Measurements from ENCODE around the gene YPEL4. TPM values are rescaled to one million over a fixed set of nuclear protein-coding genes. Genes with fewer than 3 reads are reported as not detected.
"Not testable (repeated sequence)": the region's sequence is repeated elsewhere in the genome, so short reads cannot be mapped to it uniquely, and the experiment has no call there.

YPEL4 gene, protein sequence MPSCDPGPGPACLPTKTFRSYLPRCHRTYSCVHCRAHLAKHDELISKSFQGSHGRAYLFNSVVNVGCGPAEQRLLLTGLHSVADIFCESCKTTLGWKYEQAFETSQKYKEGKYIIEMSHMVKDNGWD
- total RNA-seq, result 0.44 TPM

DNA sequence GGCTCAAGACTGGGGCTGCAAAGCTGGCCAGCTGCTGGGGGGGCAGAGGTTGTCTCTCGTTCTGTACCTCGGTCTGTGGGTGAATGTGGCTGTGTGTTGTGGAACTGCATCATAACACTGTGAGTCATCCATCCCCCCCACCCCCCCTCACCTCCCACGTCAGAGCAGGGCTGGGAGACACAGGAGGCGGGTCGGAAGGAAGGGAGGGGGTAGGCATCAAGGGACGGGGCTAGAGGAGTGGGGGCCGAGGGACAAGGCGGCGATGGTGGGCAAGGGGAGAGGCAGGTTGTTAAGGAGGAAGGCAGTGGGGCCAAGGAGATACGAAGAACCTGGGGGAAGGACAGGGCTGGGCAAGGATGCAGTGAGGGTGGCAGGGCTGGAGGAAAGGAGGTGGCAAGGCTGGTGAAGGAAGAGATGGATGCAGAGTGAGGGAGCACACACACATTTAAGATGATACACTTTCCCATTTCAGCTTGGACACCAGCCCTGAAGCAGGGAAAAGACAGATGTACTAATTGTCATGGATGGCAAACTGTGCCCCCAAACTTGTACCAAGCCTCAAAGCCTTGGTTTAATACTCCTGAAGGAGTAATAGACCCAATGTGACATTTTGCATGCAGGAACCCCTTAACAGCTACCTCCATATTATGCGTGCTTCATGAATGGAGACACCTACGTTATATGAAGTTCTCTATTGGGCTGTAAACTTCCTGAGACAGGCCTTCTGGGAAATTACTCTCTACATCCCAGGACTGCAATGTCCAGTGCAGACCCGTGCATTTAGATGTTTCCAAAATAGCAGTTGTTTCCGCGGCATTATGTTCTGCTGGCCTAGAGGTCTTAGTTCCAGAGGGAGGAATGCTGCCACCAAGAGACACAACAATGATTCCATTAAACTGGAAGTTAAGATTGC is at the start of gene YPEL4:
YPEL4 (minus strand) TSS at position 87 of the 913 bp plus-strand sequence. CDS start 2,805 bp downstream, outside the sequence.
- peak; percentile 58 for DNase-seq (ENCODE audit: low spot score)

DNA sequence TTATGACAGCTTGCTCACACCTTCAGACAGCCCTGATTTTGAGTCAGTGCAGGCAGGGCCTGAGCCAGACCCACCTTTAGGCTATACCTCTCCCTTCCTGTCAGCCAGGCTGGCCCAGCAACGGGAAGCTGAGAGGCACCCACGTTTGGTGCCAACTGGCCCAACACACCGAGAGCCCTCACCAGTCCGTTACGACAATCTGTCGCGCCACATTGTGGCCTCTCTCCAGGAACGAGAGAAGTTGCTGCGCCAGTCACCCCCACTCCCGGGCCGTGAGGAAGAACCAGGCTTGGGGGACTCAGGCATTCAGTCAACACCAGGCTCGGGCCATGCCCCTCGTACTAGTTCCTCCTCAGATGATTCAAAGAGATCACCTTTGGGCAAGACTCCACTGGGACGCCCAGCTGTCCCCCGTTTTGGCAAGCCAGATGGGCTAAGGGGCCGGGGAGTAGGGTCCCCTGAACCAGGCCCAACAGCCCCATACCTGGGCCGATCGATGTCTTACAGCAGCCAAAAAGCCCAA is 49.2 kb upstream of the YPEL4 start:
- DNase-seq (ENCODE audit: low spot score), result no peak

DNA sequence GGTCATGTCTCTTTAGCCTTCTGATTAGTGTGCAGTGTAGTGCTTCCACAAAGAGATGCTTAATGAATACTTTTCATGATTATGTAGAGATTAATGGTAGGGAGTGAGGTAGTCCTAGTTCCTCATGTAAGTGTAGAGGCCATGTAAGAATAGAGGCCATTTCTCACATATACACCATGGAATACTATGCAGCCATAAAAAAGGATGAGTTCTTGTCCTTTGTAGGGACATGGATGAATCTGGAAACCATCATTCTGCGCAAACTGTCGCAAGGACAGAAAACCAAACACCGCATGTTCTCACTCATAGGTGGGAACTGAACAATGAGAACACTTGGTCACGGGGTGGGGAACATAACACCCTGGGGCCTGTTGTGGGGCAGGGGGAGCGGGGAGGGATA is 40.8 kb upstream of the YPEL4 start:
- DNase-seq (ENCODE audit: low spot score), result not testable (repeated sequence)

DNA sequence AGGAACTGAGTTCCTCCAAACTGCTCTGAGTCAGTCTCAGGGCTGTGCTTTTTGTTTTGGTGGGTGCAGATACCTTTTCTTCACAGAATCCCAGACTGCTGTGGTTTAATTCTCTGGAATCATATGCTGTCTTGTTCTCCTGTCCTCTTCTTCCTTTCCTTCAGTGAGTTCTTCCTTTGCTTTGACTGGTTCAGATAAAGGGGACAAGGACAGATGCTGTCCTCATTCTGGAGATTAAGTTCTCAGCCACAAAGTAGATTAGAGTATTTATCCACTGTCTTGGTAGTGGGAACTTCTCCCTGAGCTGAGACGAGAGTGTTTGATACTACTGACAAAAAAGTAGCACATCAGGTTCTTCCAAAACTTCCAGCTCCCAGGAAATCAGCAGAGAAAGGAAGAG is 31.5 kb upstream of the YPEL4 start:
- DNase-seq (ENCODE audit: low spot score), result no peak

DNA sequence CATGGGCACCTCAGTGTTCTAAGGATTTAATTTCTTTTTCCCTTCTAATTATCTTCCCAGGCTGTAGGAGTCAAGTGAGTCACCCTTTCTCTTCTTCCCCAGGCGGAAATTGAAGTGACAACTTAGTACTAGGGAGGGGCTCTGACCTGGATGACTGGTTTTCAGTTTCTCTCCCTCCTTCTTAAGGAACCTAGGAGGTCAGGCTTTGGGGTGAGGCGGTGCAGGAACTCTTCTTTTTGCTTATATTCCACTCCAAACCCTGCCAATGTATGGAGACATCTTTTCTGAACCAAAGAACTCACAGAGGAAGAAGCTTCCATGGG is 30.8 kb upstream of the YPEL4 start:
- DNase-seq (ENCODE audit: low spot score), result no peak

DNA sequence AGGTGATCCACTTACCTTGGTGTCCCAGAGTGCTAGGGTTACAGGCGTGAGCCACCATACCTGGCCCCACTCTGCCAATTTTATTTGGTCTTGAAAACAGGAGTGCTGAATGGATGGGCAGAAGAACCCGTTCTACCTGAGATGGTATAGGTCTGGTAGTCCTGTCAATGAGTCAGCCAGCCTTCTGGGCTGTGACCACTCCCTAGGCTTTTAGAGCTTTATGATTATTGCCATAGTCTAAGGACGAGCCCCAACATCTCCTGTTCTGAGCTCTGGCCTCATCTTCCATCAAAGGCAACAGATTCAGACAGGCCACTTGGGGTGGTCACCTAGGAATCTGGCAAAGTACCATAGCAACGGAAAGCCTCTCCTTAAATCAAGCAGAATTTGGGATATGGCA is 29.7 kb upstream of the YPEL4 start:
- no peak for DNase-seq (ENCODE audit: low spot score)

DNA sequence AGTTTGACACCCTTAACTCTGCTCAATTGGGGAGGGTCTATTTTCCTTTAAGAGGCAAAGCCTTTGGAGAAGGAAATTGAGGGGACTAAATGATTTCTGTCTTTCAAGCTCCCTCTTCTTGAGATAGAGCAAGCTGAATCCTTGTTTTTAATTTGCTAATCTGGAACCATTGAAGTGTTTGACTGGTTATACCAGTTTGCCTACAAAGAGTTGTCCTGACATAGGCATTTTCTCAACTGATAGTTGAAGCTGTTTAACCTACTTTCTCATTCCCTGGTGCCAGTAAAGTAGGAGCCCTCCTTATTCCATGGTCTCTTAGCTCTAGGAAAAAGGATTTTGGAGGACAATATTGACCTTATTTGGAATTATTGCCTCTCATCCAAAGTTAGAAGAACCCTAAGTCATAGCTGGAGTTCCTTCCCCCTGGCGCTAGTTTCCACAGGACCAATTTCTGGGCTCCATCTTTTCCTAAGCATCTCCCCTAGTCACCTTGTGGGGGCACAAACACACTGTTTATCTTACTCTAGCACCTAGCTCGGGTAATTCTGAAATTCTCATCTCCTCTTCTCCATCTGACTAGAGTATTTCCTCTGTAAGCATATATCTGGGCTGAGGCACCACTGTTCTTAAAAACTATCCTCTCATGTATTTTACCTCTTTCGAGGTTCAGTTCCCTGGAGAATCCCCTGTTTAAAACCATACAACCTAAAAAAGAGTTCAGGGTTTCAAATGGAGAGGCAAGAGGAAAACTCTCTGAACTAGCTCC is 25.6 kb upstream of the YPEL4 start:
- no peak for DNase-seq (ENCODE audit: low spot score)

DNA sequence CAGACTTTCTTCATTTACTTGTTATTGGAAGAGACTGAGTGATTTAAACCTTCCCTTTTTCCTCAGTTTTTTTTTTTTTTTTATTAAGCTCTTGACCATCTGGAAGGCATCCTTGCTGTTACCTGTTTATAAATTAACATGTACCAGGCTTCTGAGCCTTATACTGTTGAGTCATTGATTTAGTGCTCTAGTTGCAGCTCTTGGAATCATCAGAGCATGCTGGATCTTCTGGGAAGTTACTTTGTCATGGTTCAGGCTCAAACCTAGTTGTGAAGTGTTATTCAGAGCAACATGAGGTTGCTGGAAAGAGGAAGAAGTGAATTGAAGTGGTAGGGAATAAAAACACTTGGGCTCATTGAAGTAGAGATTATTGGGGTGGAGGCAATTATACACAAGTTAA is 24.5 kb upstream of the YPEL4 start:
- DNase-seq (ENCODE audit: low spot score), result no peak

DNA sequence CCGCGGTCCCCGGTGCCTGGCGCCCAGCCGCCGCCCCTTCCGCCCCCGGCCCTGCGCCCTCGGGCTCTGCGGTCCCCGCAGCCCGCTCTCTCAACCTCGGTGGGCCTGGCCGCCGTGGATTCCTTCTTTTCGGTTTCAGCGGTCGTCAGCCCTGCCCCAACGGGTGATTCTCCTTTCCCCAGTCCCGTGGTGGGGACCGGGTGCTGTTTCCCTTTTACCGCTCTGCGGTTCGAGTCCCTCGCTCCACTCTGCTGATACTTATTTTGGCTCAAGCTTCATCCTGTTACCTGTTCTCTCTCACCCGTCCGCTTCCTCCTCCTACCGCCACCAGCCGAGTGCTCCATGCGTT is 18.7 kb upstream of the YPEL4 start:
- no peak for DNase-seq (ENCODE audit: low spot score)

DNA sequence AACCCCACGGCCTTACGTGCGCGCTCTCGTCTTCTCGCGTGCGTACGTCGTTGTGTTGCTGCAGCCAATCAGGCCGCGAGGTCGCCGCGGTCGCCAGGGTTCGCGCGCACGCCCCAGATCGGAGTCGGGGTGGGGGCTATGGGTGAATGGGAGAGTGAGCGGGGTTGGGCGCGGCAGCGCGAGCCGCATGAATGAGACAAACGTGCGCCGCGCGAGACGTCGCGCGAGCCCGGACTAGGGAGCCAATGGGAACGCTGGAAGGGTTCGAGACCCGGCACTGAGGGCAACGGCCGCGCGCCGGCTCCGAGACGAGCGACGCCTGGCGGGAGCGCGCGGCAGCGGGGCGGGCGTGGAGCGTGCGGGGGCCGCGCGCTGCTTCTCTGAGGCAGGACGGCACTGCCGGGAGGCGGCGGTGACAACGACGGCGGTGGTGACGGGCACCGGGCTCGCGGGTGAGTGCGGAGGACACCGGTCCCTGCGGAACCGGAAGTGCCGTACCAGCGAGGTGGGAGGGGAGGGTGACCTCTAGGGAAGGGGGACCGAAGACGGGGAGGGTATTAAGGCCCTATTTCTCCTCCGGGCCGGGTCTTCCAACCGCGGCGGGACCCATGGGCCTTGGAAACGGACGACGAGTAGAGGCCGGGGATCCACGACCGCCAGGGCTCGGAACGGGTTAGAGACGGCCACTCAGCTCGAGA is 18.2 kb upstream of the YPEL4 start, which contains the start of gene ZDHHC5:
ZDHHC5 (plus strand) TSS at position 379 of the 698 bp plus-strand sequence. CDS start 4,977 bp downstream, outside the sequence.
- DNase-seq (ENCODE audit: low spot score), result peak; percentile 99

DNA sequence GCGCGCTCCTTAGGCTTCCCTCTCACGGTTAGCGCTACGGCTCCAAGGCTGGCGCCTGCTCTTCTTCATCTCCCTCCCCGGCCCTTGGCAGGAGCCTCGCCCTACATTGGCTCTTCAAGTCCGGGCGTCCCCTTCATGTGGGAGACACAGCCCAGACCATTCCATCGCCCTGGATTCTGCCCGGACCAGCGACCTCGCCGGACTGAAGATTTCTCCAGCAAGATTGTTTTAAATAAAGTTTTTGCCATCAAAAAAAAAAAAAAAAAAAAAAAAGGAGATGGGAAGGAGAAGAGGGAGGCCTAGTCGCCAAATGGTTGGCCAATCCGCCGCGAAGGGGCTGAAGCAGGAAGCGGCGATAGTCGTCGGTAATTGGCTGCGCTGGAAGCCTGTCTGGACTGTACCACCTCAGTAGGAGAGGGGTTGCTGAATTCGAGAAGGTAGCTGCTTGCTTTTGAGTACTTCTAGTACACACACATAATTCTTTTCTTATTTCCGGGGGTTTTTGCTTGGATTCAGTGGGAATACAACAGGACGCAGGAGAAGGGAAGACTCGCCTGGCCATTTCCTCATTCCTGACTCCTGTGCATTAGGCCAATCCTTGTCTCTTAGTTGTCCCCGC is 17.5 kb upstream of the YPEL4 start:
- DNase-seq (ENCODE audit: low spot score), result peak; percentile 97

DNA sequence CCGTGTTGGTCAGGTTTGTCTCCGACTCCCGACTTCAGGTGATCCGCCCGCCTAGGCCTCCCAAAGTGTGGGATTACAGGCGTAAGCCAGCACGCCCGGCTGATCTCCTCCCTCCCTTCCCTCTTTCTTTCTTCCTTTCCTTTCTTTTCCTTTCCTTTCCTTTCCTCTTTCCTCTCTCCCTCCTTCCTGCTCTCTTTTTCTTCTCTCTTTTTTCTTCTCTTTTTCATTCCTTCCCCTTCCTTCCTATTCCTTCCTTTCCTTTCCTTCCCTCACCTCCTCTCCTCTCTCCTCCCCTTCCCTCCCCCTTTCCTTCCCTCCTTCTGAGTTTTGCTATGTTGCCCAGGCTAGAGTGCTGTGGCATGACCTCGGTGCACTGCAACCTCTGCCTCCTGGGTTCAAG is 14.3 kb upstream of the YPEL4 start:
- DNase-seq (ENCODE audit: low spot score), result no peak

DNA sequence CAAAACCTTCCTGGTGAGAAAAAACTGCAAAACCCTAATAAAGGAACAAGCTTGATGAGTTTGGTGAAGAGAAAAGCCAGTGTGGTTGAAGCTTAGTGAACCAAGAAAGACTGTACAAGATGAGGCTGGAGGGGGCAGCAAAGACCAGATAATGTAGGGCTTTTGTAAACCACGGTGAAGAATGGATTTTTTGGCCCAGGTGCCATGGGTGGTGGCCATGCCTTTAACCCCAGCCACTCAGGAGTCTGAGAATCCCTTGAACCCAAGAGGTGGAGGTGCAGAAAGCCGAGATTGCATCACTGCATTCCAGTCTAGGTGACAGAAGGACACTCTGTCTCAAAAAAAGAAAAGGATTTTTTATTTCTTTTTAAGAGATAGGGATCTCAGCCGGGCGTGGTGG is 13.2 kb upstream of the YPEL4 start:
- no peak for DNase-seq (ENCODE audit: low spot score)

DNA sequence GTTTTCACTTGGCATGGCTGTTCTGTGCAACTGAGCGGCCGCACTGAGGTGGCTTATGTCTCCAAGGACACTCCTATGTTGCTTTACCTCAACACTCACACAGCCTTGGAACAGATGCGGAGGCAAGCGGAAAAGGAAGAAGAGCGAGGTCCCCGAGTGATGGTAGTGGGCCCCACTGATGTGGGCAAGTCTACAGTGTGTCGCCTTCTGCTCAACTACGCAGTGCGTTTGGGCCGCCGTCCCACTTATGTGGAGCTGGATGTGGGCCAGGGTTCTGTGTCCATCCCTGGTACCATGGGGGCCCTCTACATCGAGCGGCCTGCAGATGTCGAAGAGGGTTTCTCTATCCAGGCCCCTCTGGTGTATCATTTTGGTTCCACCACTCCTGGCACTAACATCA is 10.0 kb upstream of the YPEL4 start:
- DNase-seq (ENCODE audit: low spot score), result no peak

DNA sequence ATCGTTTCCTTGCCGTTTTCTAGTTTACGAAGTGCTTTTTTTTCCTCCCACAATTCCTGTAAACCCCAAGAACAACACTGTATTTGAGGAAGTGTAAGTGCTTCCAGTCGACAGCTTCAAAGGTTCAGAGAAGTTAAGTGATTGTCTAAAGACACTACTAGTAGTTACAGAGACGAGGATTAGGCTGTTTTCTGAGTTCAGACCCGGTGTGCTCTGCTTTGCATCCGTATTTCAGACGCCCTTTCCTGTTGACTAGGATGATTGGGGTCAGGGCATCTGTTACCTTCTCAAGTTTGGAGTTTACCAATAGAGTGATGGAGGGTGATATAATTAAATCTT is 8.3 kb upstream of the YPEL4 start:
- no peak for DNase-seq (ENCODE audit: low spot score)

DNA sequence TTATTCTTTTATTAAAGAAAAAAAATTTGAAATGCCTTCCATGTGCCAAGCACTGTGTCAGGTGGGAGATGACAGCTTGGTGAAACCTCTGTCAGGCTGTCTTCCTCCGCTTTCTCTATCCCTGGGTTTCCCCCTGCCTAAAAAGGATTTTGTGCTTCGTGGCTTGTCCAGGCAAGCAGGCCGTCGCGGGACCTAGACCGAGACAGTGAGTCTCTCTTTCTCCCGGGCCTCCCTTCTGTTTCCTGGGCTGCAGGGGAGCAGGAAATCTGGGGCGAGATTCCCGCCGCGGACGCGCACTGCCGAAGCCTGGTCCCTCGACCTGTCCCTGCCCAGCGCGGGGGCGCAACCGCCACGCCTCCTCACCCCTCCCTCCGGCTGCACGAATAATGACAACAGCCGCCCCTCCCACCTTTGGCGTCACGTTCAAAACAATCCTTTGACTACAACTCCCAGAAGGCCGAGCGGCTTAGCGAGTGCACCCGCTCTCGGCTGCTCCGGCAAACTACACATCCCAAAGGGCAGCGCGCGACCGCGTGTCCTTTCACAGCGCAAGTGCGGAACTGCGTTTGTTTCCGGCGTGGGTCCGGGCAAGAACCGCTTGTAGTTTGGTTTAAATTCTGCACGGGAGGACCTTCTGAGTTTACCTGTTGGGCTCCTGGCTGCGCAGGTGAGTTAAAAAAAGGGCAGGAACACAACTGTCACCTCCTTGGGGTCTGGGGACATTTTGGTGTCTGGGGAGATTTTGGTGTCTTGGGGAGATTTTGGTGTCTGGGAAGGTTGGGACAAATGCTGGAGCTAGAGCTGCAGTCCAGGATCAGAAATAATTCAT is 7.7 kb upstream of the YPEL4 start, which contains the start of gene CLP1:
CLP1 (plus strand) TSS at position 569 of the 829 bp plus-strand sequence. CDS start 1,715 bp downstream, outside the sequence.
- peak; percentile 100 for DNase-seq (ENCODE audit: low spot score)

DNA sequence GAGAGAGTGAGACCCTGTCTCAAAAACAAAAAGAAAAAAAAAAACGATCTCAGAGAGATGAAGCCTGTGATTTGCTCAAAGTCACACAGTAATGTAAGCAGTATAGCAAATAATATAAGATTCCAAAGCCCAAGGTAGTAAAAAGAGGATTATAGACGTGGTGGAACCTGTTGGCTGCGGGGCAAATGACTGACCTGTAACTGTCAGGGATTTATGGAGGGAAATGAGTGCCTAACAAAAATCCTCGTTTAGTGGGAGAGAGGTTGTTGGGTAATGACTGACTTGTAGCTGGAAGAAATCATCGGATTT is 7.1 kb upstream of the YPEL4 start:
- DNase-seq (ENCODE audit: low spot score), result no peak

DNA sequence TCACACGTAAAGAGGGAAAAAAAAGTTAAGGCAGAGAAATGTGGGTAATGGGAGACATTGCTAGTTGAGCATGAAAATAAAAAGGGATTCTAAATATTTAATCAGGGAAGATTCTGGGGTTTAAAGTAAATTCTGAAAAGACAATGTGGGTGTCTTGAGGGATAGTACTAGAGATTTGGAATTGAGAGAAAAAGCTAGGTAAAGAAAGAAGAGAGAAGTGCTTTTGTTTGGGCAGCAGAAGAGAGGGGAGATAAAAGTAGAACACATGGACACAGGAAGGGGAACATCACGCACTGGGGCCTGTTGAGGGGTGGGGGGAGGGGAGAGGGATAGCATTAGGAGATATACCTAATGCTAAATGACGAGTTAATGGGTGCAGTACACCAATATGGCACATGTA is 3.5 kb upstream of the YPEL4 start:
- no peak for DNase-seq (ENCODE audit: low spot score)

DNA sequence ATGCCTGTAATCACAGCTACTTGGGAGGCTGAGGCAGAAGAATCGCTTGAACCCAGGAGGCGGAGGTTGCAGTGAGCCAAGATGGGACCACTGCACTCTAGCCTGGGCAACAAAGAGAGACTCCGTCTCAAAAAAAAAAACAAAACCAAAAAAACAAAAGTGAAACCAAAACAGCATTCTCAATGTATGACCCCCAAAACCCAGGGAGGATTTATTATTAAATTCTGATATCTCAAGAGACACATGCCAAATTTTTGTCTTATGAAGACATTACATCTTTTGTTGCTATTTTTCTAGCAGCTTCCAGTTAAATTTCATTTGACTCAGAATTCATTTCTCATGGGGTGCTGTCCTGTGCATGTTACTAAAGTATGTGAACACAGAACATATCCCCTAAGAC is 3.0 kb upstream of the YPEL4 start:
- DNase-seq (ENCODE audit: low spot score), result no peak

DNA sequence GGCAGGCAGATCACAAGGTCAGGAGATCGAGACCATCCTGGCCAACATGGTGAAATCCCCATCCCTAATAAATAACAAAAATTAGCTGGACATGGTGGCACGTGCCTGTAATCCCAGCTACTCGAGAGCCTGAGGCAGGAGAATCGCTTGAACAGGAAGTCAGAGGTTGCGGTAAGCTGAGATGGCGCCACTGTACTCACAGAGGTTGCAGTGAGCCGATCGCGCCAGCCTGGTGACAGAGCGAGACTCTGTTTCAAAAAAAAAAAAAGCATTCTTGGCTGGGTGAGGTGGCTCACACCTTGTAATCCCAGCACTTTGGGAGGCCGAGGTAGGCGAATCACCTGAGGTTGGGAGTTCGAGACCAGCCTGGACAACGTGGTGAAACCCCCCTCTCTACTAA is 2.5 kb upstream of the YPEL4 start:
- DNase-seq (ENCODE audit: low spot score), result not testable (repeated sequence)

DNA sequence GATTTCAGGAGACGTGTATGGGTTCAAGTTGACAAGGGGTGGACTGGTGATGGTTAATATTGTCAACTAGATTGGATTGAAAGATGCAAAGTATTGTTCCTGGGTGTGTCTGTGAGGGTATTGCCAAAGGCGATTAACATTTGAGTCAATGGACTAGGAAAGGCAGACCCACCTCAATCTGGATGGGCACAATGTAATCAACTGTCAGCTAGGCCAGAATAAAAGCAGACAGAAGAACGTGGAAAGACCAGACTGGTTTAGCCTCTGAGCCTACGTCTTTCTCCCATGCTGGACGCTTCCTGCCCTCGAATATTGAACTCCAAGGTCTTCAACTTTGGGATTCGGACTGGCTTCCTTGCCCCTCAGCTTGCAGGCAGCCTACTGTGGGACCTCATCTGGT is 1.7 kb upstream of the YPEL4 start:
- DNase-seq (ENCODE audit: low spot score), result no peak

All from ureter (tissue), 1 donor.